Upper lobe of right lung (tissue), 1 donor: ENCODE measurements around the gene UBA7. TPM values are rescaled to one million over a fixed set of nuclear protein-coding genes. Genes with fewer than 3 reads are reported as not detected.

Experiments
- ATAC-seq: fragments of 200-7000 bp; cut with Tn5 transposase; one replicate; pipeline ENCODE4 v1.9.1; 2020; ENCODE audit warnings: mild to moderate bottlenecking, moderate library complexity
- DNase-seq: peaks from one replicate; pipeline ENCODE4 v3.0.0-alpha.2; 2020
- H3K27ac ChIP-seq: fragments of 200-600 bp; one replicate; pipeline ENCODE4 v1.8.0; 2022
- H3K27me3 ChIP-seq: fragments of 200-600 bp; one replicate; pipeline ENCODE4 v1.8.0; 2022; ENCODE audit warnings: mild to moderate bottlenecking
- H3K36me3 ChIP-seq: fragments of 200-600 bp; one replicate; pipeline ENCODE4 v1.8.0; 2022
- H3K4me1 ChIP-seq: fragments of 200-600 bp; one replicate; pipeline ENCODE4 v1.8.0; 2022
- H3K4me3 ChIP-seq: fragments of 200-600 bp; one replicate; pipeline ENCODE4 v1.8.0; 2022; ENCODE audit warnings: mild to moderate bottlenecking
- H3K9me3 ChIP-seq: fragments of 200-600 bp; one replicate; pipeline ENCODE4 v1.8.0; 2022
- intact Hi-C: fragments of 100-400 bp; cut with DNase I; formaldehyde crosslinking; loops from one replicate; pipeline ENCODE4 v1.11.0; 2022
- total RNA-seq: library from RNA; stranded (reverse); fragmentation: NEBNext Ultra II Directional; extraction: Animal tissue kit (Norgen Biotek cat#: 25700); gene quantifications from one replicate; pipeline ENCODE4 v1.2.1, GENCODE V29; 2021
- TF ChIP-seq, protein P1 (sequence below): fragments of 200-600 bp; IDR thresholded peaks from one replicate; pipeline ENCODE4 v1.8.0; 2022; ENCODE audit warnings: antibody characterized with exemption
- donor health status: DM: no; HTN: yes; CAD: no; lungs with severe emphysema.

UBA7 gene
- total RNA-seq, 1 donor from 2014 or later, result 110 TPM

DNA sequence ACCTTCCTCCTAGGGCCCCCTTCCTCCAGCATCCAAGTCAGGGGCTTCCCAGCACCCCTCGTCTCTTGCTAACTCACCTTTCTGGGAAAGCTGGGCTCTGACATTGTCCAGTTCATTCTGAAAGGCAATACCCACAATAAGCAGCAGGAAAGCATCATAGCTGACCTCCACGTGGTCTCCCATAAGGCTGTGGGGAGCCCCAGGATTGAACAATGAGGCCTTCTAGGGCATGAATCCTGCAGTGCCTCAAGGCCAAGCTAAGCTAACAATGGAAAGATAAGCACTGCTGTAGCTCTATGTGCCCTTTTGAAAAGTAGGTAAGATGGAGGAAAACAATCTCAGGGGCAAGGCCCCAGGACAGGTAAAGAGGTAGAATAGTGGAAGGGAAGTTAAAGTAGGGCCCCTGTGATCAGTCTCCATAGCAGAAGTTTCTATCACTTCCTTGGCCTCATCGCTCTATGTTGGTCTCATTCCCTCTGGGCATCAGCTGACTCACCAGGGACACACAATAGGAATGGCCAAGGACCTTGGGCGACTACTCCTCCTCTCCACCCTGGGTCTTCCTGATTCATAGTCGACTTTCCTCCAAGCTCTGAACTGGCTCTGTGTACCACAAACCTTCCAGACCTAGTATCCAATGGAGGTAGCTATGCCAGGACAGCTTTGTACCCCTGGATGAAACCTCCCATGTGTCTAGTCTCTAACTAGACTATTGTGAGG lies 30.9 kb upstream of the UBA7 start:
- intact Hi-C loops, result no loop called here
- DNase-seq (no peak), ATAC-seq (no peak)
- TF ChIP-seq, protein P1, sequence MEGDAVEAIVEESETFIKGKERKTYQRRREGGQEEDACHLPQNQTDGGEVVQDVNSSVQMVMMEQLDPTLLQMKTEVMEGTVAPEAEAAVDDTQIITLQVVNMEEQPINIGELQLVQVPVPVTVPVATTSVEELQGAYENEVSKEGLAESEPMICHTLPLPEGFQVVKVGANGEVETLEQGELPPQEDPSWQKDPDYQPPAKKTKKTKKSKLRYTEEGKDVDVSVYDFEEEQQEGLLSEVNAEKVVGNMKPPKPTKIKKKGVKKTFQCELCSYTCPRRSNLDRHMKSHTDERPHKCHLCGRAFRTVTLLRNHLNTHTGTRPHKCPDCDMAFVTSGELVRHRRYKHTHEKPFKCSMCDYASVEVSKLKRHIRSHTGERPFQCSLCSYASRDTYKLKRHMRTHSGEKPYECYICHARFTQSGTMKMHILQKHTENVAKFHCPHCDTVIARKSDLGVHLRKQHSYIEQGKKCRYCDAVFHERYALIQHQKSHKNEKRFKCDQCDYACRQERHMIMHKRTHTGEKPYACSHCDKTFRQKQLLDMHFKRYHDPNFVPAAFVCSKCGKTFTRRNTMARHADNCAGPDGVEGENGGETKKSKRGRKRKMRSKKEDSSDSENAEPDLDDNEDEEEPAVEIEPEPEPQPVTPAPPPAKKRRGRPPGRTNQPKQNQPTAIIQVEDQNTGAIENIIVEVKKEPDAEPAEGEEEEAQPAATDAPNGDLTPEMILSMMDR, result no peak
- Histone ChIP-seq H3K27ac (no peak overlapping the region), H3K4me1 (peaks cover 8% of the 10 kb centered on the region), H3K27me3 (no peaks in the 10 kb centered on the region), H3K36me3 (no peaks in the 10 kb centered on the region), H3K9me3 (no peaks in the 10 kb centered on the region), H3K4me3 (no peak overlapping the region)

DNA sequence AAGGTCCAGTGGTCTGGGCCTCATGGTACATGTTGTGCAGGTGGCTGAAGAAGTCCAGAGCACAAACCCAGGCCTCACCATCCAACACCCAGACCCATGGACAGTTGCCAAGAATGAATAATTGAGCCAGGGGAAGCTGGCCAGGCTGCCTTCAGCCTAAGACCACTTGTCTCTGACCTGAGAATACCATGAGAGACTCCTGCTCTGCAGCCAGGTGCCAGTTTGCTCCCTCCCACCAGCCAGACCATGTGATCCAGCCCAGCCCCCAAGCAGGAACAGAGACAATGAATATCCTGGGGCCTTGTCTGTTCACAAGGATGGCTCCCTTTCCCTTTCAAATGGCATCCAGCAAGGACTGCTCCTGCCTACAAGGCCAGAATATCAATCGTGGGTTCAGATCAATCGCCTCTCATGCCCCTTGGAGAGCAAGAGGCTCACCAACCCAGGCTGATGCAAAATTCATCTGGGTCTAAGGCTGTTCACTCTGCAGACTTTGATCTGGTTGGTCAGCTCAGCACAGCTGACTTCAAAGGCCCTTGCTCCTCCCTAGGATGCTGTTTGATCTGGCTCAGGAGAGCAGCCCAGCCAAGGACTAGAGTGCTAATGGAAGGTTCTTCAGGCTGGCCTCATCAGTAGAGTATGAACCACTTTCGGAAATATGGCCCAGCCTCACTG lies 29.2 kb upstream of the UBA7 start:
- intact Hi-C loops, result no loop called here
- Histone ChIP-seq H3K4me1 (peaks cover 13% of the 10 kb centered on the region), H3K27me3 (no peaks in the 10 kb centered on the region), H3K9me3 (no peaks in the 10 kb centered on the region), H3K4me3 (no peak overlapping the region), H3K27ac (no peak overlapping the region), H3K36me3 (no peaks in the 10 kb centered on the region)
- no peak for ATAC-seq
- DNase-seq, result no peak
- TF ChIP-seq, protein P1, result no peak

GRCh38 chr3:49841806-49842205 lies 28.1 kb upstream of the UBA7 start:
- H3K4me1 ChIP-seq, result peaks cover 13% of the 10 kb centered on the region
- H3K27me3 ChIP-seq, result no peaks in the 10 kb centered on the region
- H3K4me3 ChIP-seq, result no peak overlapping the region
- H3K27ac ChIP-seq, result no peak overlapping the region
- intact Hi-C loops, result no loop called here
- TF ChIP-seq, protein P1, result no peak
- H3K9me3 ChIP-seq, result no peaks in the 10 kb centered on the region
- no peak for DNase-seq
- no peak for ATAC-seq
- H3K36me3 ChIP-seq, result no peaks in the 10 kb centered on the region

GRCh38 chr3:49841126-49841696 lies 27.5 kb upstream of the UBA7 start:
- peaks cover 13% of the 10 kb centered on the region for H3K4me1 ChIP-seq
- no peaks in the 10 kb centered on the region for H3K36me3 ChIP-seq
- intact Hi-C loops, result no loop called here
- TF ChIP-seq, protein P1, result no peak
- H3K9me3 ChIP-seq, result no peaks in the 10 kb centered on the region
- no peak overlapping the region for H3K4me3 ChIP-seq
- ATAC-seq, result no peak
- no peaks in the 10 kb centered on the region for H3K27me3 ChIP-seq
- DNase-seq, result no peak
- H3K27ac ChIP-seq, result no peak overlapping the region

DNA sequence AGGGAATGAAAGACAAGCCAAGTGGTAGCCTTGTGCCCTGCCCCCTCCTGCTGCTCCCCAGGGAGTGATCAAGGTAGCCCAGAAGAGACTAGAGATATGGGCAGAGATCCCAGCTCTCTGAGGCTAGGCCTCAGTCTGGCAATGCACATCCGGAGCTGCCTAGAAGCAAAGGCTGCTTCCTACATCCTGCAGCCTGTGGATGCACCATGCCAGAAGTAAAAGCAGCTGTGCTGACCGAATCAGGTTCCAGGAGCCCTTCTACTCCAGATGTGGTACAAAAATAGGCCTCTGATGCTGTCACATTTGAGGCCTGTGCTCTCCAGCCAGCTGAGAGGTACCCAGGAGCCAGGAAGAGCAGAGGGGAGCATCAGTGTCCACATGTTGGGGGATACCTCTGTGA lies 26.6 kb upstream of the UBA7 start:
- no peak overlapping the region for H3K27ac ChIP-seq

More for the DNA sequence above, 26.6 kb upstream of the UBA7 start:
- no peak for ATAC-seq
- Histone ChIP-seq H3K27me3 (no peaks in the 10 kb centered on the region), H3K4me3 (no peak overlapping the region), H3K36me3 (no peaks in the 10 kb centered on the region), H3K9me3 (no peaks in the 10 kb centered on the region), H3K4me1 (peaks cover 13% of the 10 kb centered on the region)
- TF ChIP-seq, protein P1, result no peak
- no peak for DNase-seq
- intact Hi-C loops, result no loop called here
